ENCODE measurements around the gene SPG7. TPM values are rescaled to one million over a fixed set of nuclear protein-coding genes. Genes with fewer than 3 reads are reported as not detected.

The SPG7 gene
- total and polyA plus RNA-seq, 2 experiments from 2014 or later = 108 to 222 TPM

DNA sequence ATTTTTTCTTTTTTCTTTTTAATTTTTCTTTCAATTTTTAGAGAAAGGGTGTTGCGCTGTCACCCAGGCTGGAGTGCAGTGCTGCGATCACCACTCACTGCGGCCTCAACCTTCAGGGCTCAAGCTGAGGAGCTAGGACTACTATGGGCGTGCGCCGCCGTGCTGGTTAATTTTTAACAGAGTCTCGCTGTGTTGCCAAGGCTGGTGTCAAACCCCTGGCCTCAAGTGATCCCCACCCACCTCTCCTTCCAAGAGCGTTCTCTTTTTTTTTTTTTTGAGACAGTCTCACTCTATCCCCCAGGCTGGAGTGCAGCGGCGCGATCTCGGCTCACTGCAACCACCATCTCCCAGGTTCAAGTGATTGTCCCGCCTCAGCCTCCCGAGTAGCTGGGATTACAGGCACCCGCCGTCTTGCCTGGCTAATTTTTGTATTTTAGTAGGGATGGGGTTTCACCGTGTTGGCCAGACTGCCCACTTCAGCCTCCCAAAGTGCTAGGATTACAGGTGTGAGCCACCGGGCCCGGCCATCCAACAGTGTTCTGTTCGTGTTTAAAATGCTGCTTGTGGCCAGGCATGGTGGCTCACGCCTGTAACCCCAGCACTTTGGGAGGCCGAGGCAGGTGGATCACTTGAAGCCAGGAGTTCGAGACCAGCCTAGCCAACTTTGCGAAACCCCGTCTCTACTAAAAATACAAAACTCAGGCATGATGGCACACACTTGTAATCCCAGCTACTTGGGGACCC lies 37.8 kb downstream of the SPG7 start:
- H3K27me3 ChIP-seq = no peaks in the 10 kb centered on the region
- H3K9me3 ChIP-seq (ENCODE audit: low read depth) = no peaks in the 10 kb centered on the region
- WGBS (ENCODE audit: low lambda C conversion rate, missing lambda C conversion rate) = 80% methylated on average over 25 of the region's 26 CpGs
- TF ChIP-seq EZH2 (IDR thresholded peaks at IDR 0.05; ENCODE audit: borderline replicate concordance) (no peak), EZH2phosphoT487 (IDR thresholded peaks at IDR 0.05; ENCODE audit: low read depth, severe bottlenecking, unreplicated experiment) (no peak)
- TF ChIP-seq, protein P1, sequence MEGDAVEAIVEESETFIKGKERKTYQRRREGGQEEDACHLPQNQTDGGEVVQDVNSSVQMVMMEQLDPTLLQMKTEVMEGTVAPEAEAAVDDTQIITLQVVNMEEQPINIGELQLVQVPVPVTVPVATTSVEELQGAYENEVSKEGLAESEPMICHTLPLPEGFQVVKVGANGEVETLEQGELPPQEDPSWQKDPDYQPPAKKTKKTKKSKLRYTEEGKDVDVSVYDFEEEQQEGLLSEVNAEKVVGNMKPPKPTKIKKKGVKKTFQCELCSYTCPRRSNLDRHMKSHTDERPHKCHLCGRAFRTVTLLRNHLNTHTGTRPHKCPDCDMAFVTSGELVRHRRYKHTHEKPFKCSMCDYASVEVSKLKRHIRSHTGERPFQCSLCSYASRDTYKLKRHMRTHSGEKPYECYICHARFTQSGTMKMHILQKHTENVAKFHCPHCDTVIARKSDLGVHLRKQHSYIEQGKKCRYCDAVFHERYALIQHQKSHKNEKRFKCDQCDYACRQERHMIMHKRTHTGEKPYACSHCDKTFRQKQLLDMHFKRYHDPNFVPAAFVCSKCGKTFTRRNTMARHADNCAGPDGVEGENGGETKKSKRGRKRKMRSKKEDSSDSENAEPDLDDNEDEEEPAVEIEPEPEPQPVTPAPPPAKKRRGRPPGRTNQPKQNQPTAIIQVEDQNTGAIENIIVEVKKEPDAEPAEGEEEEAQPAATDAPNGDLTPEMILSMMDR (IDR thresholded peaks at IDR 0.05; ENCODE audit: poor library complexity) = no peak
- peak; percentile 79 for DNase-seq (ENCODE audit: low spot score)
- no peaks in the 10 kb centered on the region for H3K79me2 ChIP-seq
- no peak overlapping the region for H3K4me3 ChIP-seq
- H3K27ac ChIP-seq = no peak overlapping the region
- H3K36me3 ChIP-seq (replicated peaks; ENCODE audit: insufficient read depth, low read depth) = no peaks in the 10 kb centered on the region
- peaks cover 7% of the 10 kb centered on the region for H3K4me1 ChIP-seq (ENCODE audit: insufficient read depth)
- no peaks in the 10 kb centered on the region for H3K9me2 ChIP-seq (replicated peaks; ENCODE audit: insufficient read depth)
- H2AFZ ChIP-seq = no peak overlapping the region
- peak overlapping the region; percentile 54 for H3K4me2 ChIP-seq
- H4K20me1 ChIP-seq (ENCODE audit: insufficient read depth, poor library complexity, severe bottlenecking) = no peaks in the 10 kb centered on the region

DNA sequence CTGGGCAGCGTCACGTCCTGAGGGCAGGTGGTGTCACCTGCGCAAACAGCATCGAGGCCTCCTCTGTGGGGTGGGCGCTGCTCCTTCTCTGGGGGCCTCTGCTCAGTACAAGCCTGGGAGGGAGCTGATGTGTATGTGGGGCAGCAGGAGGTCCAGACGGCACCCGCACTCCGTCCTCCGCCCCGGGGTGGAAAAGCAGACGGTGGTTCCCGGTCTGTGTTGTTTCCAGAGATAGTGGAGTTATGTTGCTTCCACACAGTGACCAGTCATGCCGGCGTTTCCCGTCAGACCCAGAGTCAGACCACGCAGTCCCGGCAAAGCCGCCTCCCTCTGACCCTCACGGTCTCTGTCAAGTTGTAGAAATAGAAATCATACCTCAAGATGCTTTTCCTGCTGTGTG lies 38.6 kb downstream of the SPG7 start:
- no peak overlapping the region for H3K27ac ChIP-seq
- H2AFZ ChIP-seq = no peak overlapping the region
- H3K4me3 ChIP-seq = no peak overlapping the region
- TF ChIP-seq EZH2phosphoT487 (IDR thresholded peaks at IDR 0.05; ENCODE audit: low read depth, severe bottlenecking, unreplicated experiment) = no peak
- TF ChIP-seq EZH2 (IDR thresholded peaks at IDR 0.05; ENCODE audit: borderline replicate concordance) = no peak
- TF ChIP-seq, protein P1 (IDR thresholded peaks at IDR 0.05; ENCODE audit: poor library complexity) = no peak
- H3K9me2 ChIP-seq (replicated peaks; ENCODE audit: insufficient read depth) = no peaks in the 10 kb centered on the region
- peaks cover 7% of the 10 kb centered on the region for H3K4me1 ChIP-seq (ENCODE audit: insufficient read depth)
- no peak overlapping the region for H3K4me2 ChIP-seq
- no peaks in the 10 kb centered on the region for H4K20me1 ChIP-seq (ENCODE audit: insufficient read depth, poor library complexity, severe bottlenecking)
- no peaks in the 10 kb centered on the region for H3K79me2 ChIP-seq
- H3K27me3 ChIP-seq = no peaks in the 10 kb centered on the region
- WGBS (ENCODE audit: low lambda C conversion rate, missing lambda C conversion rate) = 89% methylated on average over 19 of the region's 19 CpGs
- no peaks in the 10 kb centered on the region for H3K36me3 ChIP-seq (replicated peaks; ENCODE audit: insufficient read depth, low read depth)
- DNase-seq (ENCODE audit: low spot score) = no peak
- no peaks in the 10 kb centered on the region for H3K9me3 ChIP-seq (ENCODE audit: low read depth)

DNA sequence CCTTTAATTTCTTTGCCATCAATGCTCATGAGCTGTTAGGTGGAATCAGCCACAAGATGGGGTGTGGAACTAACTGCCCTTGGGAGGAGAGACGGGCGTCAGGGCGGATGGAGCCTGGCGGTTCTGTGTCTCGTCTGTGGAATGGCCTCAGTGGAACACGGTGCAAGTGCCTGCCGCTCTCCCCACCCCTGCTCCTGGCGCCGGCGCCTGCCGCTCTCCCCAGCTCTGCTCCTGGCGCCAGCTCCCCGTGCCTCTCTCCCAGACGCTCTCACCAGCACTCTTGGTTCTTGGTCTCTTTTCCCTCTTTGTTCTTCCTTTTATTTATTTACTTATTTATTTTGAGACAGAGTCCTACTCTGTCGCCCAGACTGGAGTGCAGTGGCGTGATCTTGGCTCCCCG lies 39.1 kb downstream of the SPG7 start:
- H3K27me3 ChIP-seq = no peaks in the 10 kb centered on the region
- H3K4me3 ChIP-seq = no peak overlapping the region
- TF ChIP-seq EZH2 (IDR thresholded peaks at IDR 0.05; ENCODE audit: borderline replicate concordance) (no peak), EZH2phosphoT487 (IDR thresholded peaks at IDR 0.05; ENCODE audit: low read depth, severe bottlenecking, unreplicated experiment) (no peak)
- TF ChIP-seq, protein P1 (IDR thresholded peaks at IDR 0.05; ENCODE audit: poor library complexity) = no peak
- DNase-seq (ENCODE audit: low spot score) = no peak
- no peaks in the 10 kb centered on the region for H3K79me2 ChIP-seq
- WGBS (ENCODE audit: low lambda C conversion rate, missing lambda C conversion rate) = 98% methylated on average over 17 of the region's 17 CpGs
- no peak overlapping the region for H3K4me2 ChIP-seq
- H3K9me2 ChIP-seq (replicated peaks; ENCODE audit: insufficient read depth) = no peaks in the 10 kb centered on the region
- H3K36me3 ChIP-seq (replicated peaks; ENCODE audit: insufficient read depth, low read depth) = no peaks in the 10 kb centered on the region
- H4K20me1 ChIP-seq (ENCODE audit: insufficient read depth, poor library complexity, severe bottlenecking) = no peaks in the 10 kb centered on the region
- no peaks in the 10 kb centered on the region for H3K9me3 ChIP-seq (ENCODE audit: low read depth)
- H2AFZ ChIP-seq = no peak overlapping the region
- H3K4me1 ChIP-seq (ENCODE audit: insufficient read depth) = peaks cover 7% of the 10 kb centered on the region
- no peak overlapping the region for H3K27ac ChIP-seq

Data from hepatocyte (in vitro differentiated cells).